ENCODE measurements around the gene GAREM1. TPM values are rescaled to one million over a fixed set of nuclear protein-coding genes. Genes with fewer than 3 reads are reported as not detected.
"Not testable (repeated sequence)": the region's sequence is repeated elsewhere in the genome, so short reads cannot be mapped to it uniquely, and the experiment has no call there.

GAREM1 gene
- total RNA-seq, 2 experiments from 2014 or later, result 0.05 TPM; not detected in 1

GRCh38 chr18:32354518-32354917 lies 116.2 kb downstream of the GAREM1 start:
- H3K4me3 Mint-ChIP-seq, result no peak overlapping the region
- CTCF ChIA-PET, result no interaction called here
- POLR2A ChIA-PET, result no interaction called here
- no peaks in the 10 kb centered on the region for H3K27me3 Mint-ChIP-seq
- H3K9me3 Mint-ChIP-seq, result no peaks in the 10 kb centered on the region
- intact Hi-C loops (cut with micrococcal nuclease), result no loop called here
- no peak for DNase-seq
- no peaks in the 10 kb centered on the region for H3K4me1 Mint-ChIP-seq (ENCODE audit: low read depth)
- no peaks in the 10 kb centered on the region for H3K36me3 Mint-ChIP-seq
- no peak overlapping the region for H3K27ac Mint-ChIP-seq

- no peak for DNase-seq
- H3K4me1 Mint-ChIP-seq (ENCODE audit: low read depth), result no peaks in the 10 kb centered on the region
- no peaks in the 10 kb centered on the region for H3K27me3 Mint-ChIP-seq
- H3K27ac Mint-ChIP-seq, result no peak overlapping the region
- intact Hi-C loops (cut with micrococcal nuclease), result no loop called here
- no peaks in the 10 kb centered on the region for H3K9me3 Mint-ChIP-seq
- ChIA-PET POLR2A (no interaction called here), CTCF (no interaction called here)
- no peak overlapping the region for H3K4me3 Mint-ChIP-seq
- no peaks in the 10 kb centered on the region for H3K36me3 Mint-ChIP-seq
Measured at GRCh38 chr18:32353257-32353656, 117.4 kb downstream of the GAREM1 start.

GRCh38 chr18:32351032-32351431 lies 119.7 kb downstream of the GAREM1 start:
- CTCF ChIA-PET, result interaction anchor here (1.4 kb wide), 1 partner anchor 193 kb away, joined by 3 read pairs; no protein-coding TSS in a partner anchor
- Mint-ChIP-seq H3K27ac (no peak overlapping the region), H3K27me3 (no peaks in the 10 kb centered on the region)

GRCh38 chr18:32349728-32350395 lies 120.8 kb downstream of the GAREM1 start:
- no peak overlapping the region for H3K27ac Mint-ChIP-seq

More at GRCh38 chr18:32351032-32351431, 119.7 kb downstream of the GAREM1 start:
- H3K36me3 Mint-ChIP-seq, result no peaks in the 10 kb centered on the region
- no peaks in the 10 kb centered on the region for H3K4me1 Mint-ChIP-seq (ENCODE audit: low read depth)
- POLR2A ChIA-PET, result no interaction called here
- no peak for DNase-seq
- intact Hi-C loops (cut with micrococcal nuclease), result loop anchor here (2.0 kb wide), 1 partner anchor 68 kb away; no protein-coding TSS in a partner anchor
- H3K9me3 Mint-ChIP-seq, result no peaks in the 10 kb centered on the region
- no peak overlapping the region for H3K4me3 Mint-ChIP-seq

GRCh38 chr18:32346671-32347070 lies 124.0 kb downstream of the GAREM1 start:
- ChIA-PET POLR2A (no interaction called here), CTCF (no interaction called here)
- DNase-seq, result no peak
- no peaks in the 10 kb centered on the region for H3K4me1 Mint-ChIP-seq (ENCODE audit: low read depth)
- H3K9me3 Mint-ChIP-seq, result no peaks in the 10 kb centered on the region
- no peaks in the 10 kb centered on the region for H3K27me3 Mint-ChIP-seq
- intact Hi-C loops (cut with micrococcal nuclease), result no loop called here
- H3K4me3 Mint-ChIP-seq, result no peak overlapping the region
- no peaks in the 10 kb centered on the region for H3K36me3 Mint-ChIP-seq
- no peak overlapping the region for H3K27ac Mint-ChIP-seq

More at GRCh38 chr18:32349728-32350395, 120.8 kb downstream of the GAREM1 start:
- no peaks in the 10 kb centered on the region for H3K27me3 Mint-ChIP-seq
- DNase-seq, result no peak
- ChIA-PET CTCF (interaction anchor here (0.6 to 1.4 kb wide), 2 partner anchors 192 to 426 kb away, joined by 3 to 4 read pairs; no protein-coding TSS in a partner anchor), POLR2A (no interaction called here)
- intact Hi-C loops (cut with micrococcal nuclease), result loop anchor here (2.0 kb wide), 1 partner anchor 67 kb away; no protein-coding TSS in a partner anchor
- no peaks in the 10 kb centered on the region for H3K4me1 Mint-ChIP-seq (ENCODE audit: low read depth)
- H3K36me3 Mint-ChIP-seq, result no peaks in the 10 kb centered on the region
- H3K9me3 Mint-ChIP-seq, result no peaks in the 10 kb centered on the region
- no peak overlapping the region for H3K4me3 Mint-ChIP-seq

- no peaks in the 10 kb centered on the region for H3K36me3 Mint-ChIP-seq
- H3K9me3 Mint-ChIP-seq, result no peaks in the 10 kb centered on the region
- H3K27me3 Mint-ChIP-seq, result no peaks in the 10 kb centered on the region
- H3K27ac Mint-ChIP-seq, result no peak overlapping the region
- H3K4me1 Mint-ChIP-seq (ENCODE audit: low read depth), result no peaks in the 10 kb centered on the region
- ChIA-PET POLR2A (no interaction called here), CTCF (no interaction called here)
- no peak overlapping the region for H3K4me3 Mint-ChIP-seq
- intact Hi-C loops (cut with micrococcal nuclease), result no loop called here
- DNase-seq, result no peak
Measured at GRCh38 chr18:32343634-32344033, 127.0 kb downstream of the GAREM1 start.

- not testable (repeated sequence) for DNase-seq, H3K27me3 Mint-ChIP-seq
Measured at GRCh38 chr18:32341112-32341511, 129.6 kb downstream of the GAREM1 start.

GRCh38 chr18:32339045-32339444 lies 131.6 kb downstream of the GAREM1 start:
- DNase-seq, result no peak
- ChIA-PET CTCF (no interaction called here), POLR2A (no interaction called here)
- no peaks in the 10 kb centered on the region for H3K4me1 Mint-ChIP-seq (ENCODE audit: low read depth)
- H3K36me3 Mint-ChIP-seq, result no peaks in the 10 kb centered on the region
- no peaks in the 10 kb centered on the region for H3K9me3 Mint-ChIP-seq
- H3K27me3 Mint-ChIP-seq, result no peaks in the 10 kb centered on the region
- intact Hi-C loops (cut with micrococcal nuclease), result no loop called here
- no peak overlapping the region for H3K27ac Mint-ChIP-seq
- H3K4me3 Mint-ChIP-seq, result no peak overlapping the region

More at GRCh38 chr18:32341112-32341511, 129.6 kb downstream of the GAREM1 start:
- H3K9me3 Mint-ChIP-seq; H3K36me3 Mint-ChIP-seq; H3K27ac Mint-ChIP-seq; POLR2A ChIA-PET; H3K4me1 Mint-ChIP-seq (ENCODE audit: low read depth); intact Hi-C loops (cut with micrococcal nuclease); CTCF ChIA-PET; H3K4me3 Mint-ChIP-seq: not testable (repeated sequence)

- no peaks in the 10 kb centered on the region for H3K27me3 Mint-ChIP-seq
- CTCF ChIA-PET, result interaction anchor here (0.8 kb wide), 1 partner anchor 901 kb away, joined by 3 read pairs; no protein-coding TSS in a partner anchor
- no peaks in the 10 kb centered on the region for H3K36me3 Mint-ChIP-seq
- POLR2A ChIA-PET, result no interaction called here
- intact Hi-C loops (cut with micrococcal nuclease), result no loop called here
- no peak overlapping the region for H3K4me3 Mint-ChIP-seq
- no peaks in the 10 kb centered on the region for H3K4me1 Mint-ChIP-seq (ENCODE audit: low read depth)
- no peak for DNase-seq
- H3K9me3 Mint-ChIP-seq, result no peaks in the 10 kb centered on the region
- no peak overlapping the region for H3K27ac Mint-ChIP-seq
Measured at GRCh38 chr18:32337821-32338220, 132.9 kb downstream of the GAREM1 start.

- no peak overlapping the region for H3K4me3 Mint-ChIP-seq
- ChIA-PET POLR2A (no interaction called here), CTCF (interaction anchor here (0.8 kb wide), 1 partner anchor 900 kb away, joined by 3 read pairs; no protein-coding TSS in a partner anchor)
- no peak overlapping the region for H3K27ac Mint-ChIP-seq
- no peaks in the 10 kb centered on the region for H3K36me3 Mint-ChIP-seq
- no peaks in the 10 kb centered on the region for H3K4me1 Mint-ChIP-seq (ENCODE audit: low read depth)
- no peaks in the 10 kb centered on the region for H3K27me3 Mint-ChIP-seq
- H3K9me3 Mint-ChIP-seq, result no peaks in the 10 kb centered on the region
- intact Hi-C loops (cut with micrococcal nuclease), result no loop called here
- no peak for DNase-seq
Measured at GRCh38 chr18:32337347-32337746, 133.3 kb downstream of the GAREM1 start.

- POLR2A ChIA-PET, result no interaction called here
- H3K27me3 Mint-ChIP-seq, result no peaks in the 10 kb centered on the region
Measured at GRCh38 chr18:32335228-32335627, 135.5 kb downstream of the GAREM1 start.

GRCh38 chr18:32333781-32334180 lies 136.9 kb downstream of the GAREM1 start:
- Mint-ChIP-seq H3K4me1 (ENCODE audit: low read depth) (no peaks in the 10 kb centered on the region), H3K27me3 (peaks cover 4% of the 10 kb centered on the region), H3K9me3 (no peaks in the 10 kb centered on the region), H3K4me3 (no peak overlapping the region), H3K36me3 (no peaks in the 10 kb centered on the region), H3K27ac (no peak overlapping the region)
- ChIA-PET POLR2A (no interaction called here), CTCF (no interaction called here)
- no peak for DNase-seq
- intact Hi-C loops (cut with micrococcal nuclease), result no loop called here

More at GRCh38 chr18:32335228-32335627, 135.5 kb downstream of the GAREM1 start:
- H3K36me3 Mint-ChIP-seq, result no peaks in the 10 kb centered on the region
- intact Hi-C loops (cut with micrococcal nuclease), result no loop called here
- no peak for DNase-seq
- H3K4me1 Mint-ChIP-seq (ENCODE audit: low read depth), result no peaks in the 10 kb centered on the region
- H3K9me3 Mint-ChIP-seq, result no peaks in the 10 kb centered on the region
- CTCF ChIA-PET, result interaction anchor here (0.6 kb wide), 1 partner anchor 521 kb away, joined by 3 read pairs; no protein-coding TSS in a partner anchor
- H3K27ac Mint-ChIP-seq, result no peak overlapping the region
- H3K4me3 Mint-ChIP-seq, result no peak overlapping the region

- H3K36me3 Mint-ChIP-seq, result no peaks in the 10 kb centered on the region
- no peak overlapping the region for H3K27ac Mint-ChIP-seq
- H3K4me1 Mint-ChIP-seq (ENCODE audit: low read depth), result no peaks in the 10 kb centered on the region
- no peak for DNase-seq
- no peaks in the 10 kb centered on the region for H3K9me3 Mint-ChIP-seq
- no peak overlapping the region for H3K4me3 Mint-ChIP-seq
- intact Hi-C loops (cut with micrococcal nuclease), result no loop called here
- H3K27me3 Mint-ChIP-seq, result peaks cover 7% of the 10 kb centered on the region
- CTCF ChIA-PET, result interaction anchor here (1.4 kb wide), 1 partner anchor 60 kb away, joined by 4 read pairs; no protein-coding TSS in a partner anchor
- POLR2A ChIA-PET, result no interaction called here
Measured at GRCh38 chr18:32332708-32333107, 138.0 kb downstream of the GAREM1 start.
